HG02852 (cell line): ENCODE measurements around the gene PCSK1.
"Not testable (repeated sequence)": the region's sequence is repeated elsewhere in the genome, so short reads cannot be mapped to it uniquely, and the experiment has no call there.

Experiments
- ATAC-seq: cut with Tn5 transposase; IDR thresholded peaks from one replicate; pipeline ENCODE4 v1.9.1; 2021; ENCODE audit warnings: mild to moderate bottlenecking, moderate library complexity; ENCODE audit not compliant: unreplicated experiment

The PCSK1 gene

GRCh38 chr5:96427824-96428223 is 5.2 kb downstream of the PCSK1 start:
- ATAC-seq, result no peak

- ATAC-seq, result no peak
Observed at GRCh38 chr5:96426831-96427230, 6.2 kb downstream of the PCSK1 start.

GRCh38 chr5:96425443-96425842 is 7.6 kb downstream of the PCSK1 start:
- ATAC-seq, result no peak

- no peak for ATAC-seq
Observed at GRCh38 chr5:96415897-96416296, 17.2 kb downstream of the PCSK1 start.

- no peak for ATAC-seq
Observed at GRCh38 chr5:96412868-96413449, 20.1 kb downstream of the PCSK1 start.

- ATAC-seq, result no peak
Observed at GRCh38 chr5:96410013-96410412, 23.0 kb downstream of the PCSK1 start.

- no peak for ATAC-seq
Observed at GRCh38 chr5:96408841-96409538, 24.1 kb downstream of the PCSK1 start.

- no peak for ATAC-seq
Observed at GRCh38 chr5:96408210-96408777, 24.8 kb downstream of the PCSK1 start.

GRCh38 chr5:96407436-96407835 is 25.6 kb downstream of the PCSK1 start:
- ATAC-seq, result no peak

GRCh38 chr5:96404191-96404867 is 28.7 kb downstream of the PCSK1 start:
- ATAC-seq, result no peak

- no peak for ATAC-seq
Observed at GRCh38 chr5:96402500-96402899, 30.5 kb downstream of the PCSK1 start.

- no peak for ATAC-seq
Observed at GRCh38 chr5:96396878-96397277, 36.2 kb downstream of the PCSK1 start.

GRCh38 chr5:96395295-96395694 is 37.8 kb downstream of the PCSK1 start:
- ATAC-seq, result not testable (repeated sequence)

- ATAC-seq, result no peak
Observed at GRCh38 chr5:96391921-96392320, 41.1 kb downstream of the PCSK1 start.

GRCh38 chr5:96388176-96388575 is 44.9 kb downstream of the PCSK1 start:
- no peak for ATAC-seq

GRCh38 chr5:96387616-96388015 is 45.4 kb downstream of the PCSK1 start:
- no peak for ATAC-seq

- no peak for ATAC-seq
Observed at GRCh38 chr5:96385538-96385937, 47.5 kb downstream of the PCSK1 start.

GRCh38 chr5:96384353-96384752 is 48.7 kb downstream of the PCSK1 start:
- ATAC-seq, result no peak

- no peak for ATAC-seq
Observed at GRCh38 chr5:96381526-96381925, 51.5 kb downstream of the PCSK1 start.

- no peak for ATAC-seq
Observed at GRCh38 chr5:96379896-96380295, 53.2 kb downstream of the PCSK1 start.

GRCh38 chr5:96377597-96377996 is 55.5 kb downstream of the PCSK1 start:
- ATAC-seq, result no peak

- no peak for ATAC-seq
Observed at GRCh38 chr5:96377167-96377566, 55.9 kb downstream of the PCSK1 start.
